RCC 7860 (cell line): ENCODE measurements around the gene SLC17A9.

Source experiments
- DNase-seq: peaks from one replicate; pipeline ENCODE4 v3.0.0-alpha.2; 2015; ENCODE audit warnings: low spot score
- FAIRE-seq: peaks from 2 replicates; lab custom pipeline; 2012; peaks lifted over from hg19 to GRCh38; lab: Jason Lieb, UNC

Gene SLC17A9

DNA sequence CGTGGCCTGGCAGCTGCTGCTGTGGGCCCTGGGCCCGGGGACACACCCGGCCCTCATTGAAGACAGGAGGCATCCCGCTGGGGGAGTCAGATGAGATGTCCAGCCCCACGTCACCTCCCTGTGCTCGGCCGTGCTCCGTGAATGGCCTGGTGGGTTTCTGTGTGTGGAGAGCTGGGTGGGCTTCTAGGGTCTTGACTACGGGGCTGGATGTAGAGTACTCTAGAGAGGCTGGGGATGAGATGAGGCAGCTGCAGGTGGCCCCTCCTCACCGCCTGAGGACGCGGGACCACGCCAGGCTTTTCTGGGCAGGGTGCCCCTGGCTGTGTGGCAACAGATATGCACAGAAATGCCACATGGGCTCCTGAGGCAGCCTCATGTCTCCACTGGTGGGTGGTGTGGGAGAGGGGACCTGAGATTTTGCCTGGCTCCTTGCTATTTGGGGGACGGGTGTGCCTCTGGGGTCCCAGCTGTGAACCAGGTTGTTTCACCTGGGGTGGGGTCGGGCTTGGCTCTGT, 62.7 kb downstream of the SLC17A9 start:
- FAIRE-seq (no peak), DNase-seq (no peak)

GRCh38 chr20:63015662-63016361, 63.3 kb downstream of the SLC17A9 start:
- FAIRE-seq = no peak
- DNase-seq = no peak

DNA sequence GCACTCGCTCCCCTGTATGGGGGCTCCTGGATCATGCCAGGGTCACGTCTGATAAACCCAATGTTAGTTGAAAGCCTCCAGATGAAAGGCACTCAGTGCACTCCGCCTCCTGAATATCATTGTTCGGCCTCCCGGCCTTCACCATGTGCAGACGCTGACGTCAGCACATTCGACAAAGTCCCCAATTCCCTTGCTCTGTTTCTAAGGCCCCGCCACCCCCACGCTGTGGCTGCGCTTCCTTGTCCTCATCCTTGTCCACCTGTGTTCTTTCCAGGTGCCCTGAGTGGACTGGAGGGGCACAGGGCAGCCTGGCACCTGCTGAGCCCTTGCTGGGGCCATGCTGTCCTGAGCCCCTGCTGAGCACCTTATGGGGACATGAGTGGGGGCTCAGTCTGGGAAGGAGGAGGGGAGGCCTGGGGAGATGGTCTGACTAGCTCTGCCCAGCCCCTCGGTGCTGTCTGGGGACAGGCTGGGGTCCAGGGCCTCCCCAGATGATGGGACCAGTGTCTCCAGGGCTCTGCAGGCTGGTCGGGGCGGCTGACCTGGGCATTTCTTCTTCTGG, 64.1 kb downstream of the SLC17A9 start:
- DNase-seq (no peak), FAIRE-seq (no peak)

GRCh38 chr20:63017076-63017825, 64.7 kb downstream of the SLC17A9 start:
- FAIRE-seq (no peak), DNase-seq (no peak)

DNA sequence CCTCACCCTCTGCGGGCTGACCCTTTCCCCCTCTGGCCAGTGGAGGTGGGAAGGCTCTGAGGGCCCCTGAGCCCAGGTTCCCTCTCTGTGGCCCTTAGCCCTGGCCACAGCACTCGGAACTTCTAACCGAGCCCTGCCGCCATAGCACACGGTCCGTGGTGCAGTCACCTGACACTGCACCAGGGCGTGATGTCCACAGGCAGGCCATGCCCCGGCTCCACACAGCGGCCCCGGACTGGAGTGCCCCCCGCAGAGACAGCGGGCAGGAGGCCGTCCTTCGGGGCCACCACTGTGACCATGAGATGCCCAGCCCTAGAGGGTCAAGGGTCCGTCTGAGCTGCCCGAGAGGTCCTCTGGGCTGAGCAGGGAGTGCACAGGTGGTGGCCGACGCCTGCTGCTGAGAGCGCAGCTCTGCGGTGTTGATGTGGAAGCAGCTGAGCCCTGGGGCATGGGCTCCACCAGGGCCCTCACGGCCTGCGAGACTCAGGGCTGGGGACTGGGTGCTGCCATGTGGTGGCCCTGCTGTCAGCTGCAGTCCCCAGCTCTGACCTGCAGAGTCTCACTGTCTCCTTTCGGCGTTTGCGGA, 65.4 kb downstream of the SLC17A9 start:
- DNase-seq = no peak
- FAIRE-seq = no peak
